Stomach (tissue), 4 donors: ENCODE measurements around the gene LRP1.

Experiments used
- POLR2A ChIP-seq, 4 donors: fragments of 450-650 bp; IDR thresholded peaks; one replicate each; pipeline ENCODE4 v1.6.1; 2016; ENCODE audit warnings: antibody characterized with exemption in 4 of 4, control low read depth in 2 of 4, mild to moderate bottlenecking in 1 of 4, moderate library complexity in 1 of 4
- POLR2AphosphoS5 ChIP-seq, 3 donors: sonication (generic); formaldehyde crosslinking; IDR thresholded peaks; one replicate each; pipeline ENCODE4 v1.6.1; 2016; ENCODE audit warnings: antibody characterized with exemption in 3 of 3
- TF ChIP-seq, protein P1 (sequence below), 7 experiments: fragments of 450-650 bp in 4 of 7; fragments of 200-600 bp in 3 of 7; sonication (generic) in 3 of 7; IDR thresholded peaks; one replicate each; pipeline ENCODE4 v1.5.1; 2016 to 2019; ENCODE audit warnings: antibody characterized with exemption in 7 of 7, control low read depth in 2 of 7, mild to moderate bottlenecking in 1 of 7

DNA sequence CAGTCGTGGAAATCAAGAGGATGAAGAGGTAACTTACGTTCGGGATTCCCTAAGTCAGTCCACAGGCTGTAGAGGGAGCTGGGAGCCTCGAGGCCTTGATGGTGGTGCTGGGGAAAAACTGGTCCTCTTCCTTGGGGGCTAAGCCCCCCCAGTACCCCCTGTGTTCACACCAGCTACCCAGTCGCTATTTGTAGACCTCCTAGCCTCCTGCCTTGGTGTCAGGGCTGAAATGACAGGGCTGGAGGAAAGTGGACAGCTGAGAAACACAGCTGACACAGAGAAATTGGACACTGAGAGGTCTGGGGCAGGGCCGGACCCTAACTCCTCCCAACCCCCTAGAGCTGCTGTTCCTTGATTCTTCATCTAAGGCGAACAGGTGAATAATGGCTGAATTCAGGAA is 122.7 kb downstream of the LRP1 start, which contains the start of gene STAC3:
- TF ChIP-seq, protein P1, sequence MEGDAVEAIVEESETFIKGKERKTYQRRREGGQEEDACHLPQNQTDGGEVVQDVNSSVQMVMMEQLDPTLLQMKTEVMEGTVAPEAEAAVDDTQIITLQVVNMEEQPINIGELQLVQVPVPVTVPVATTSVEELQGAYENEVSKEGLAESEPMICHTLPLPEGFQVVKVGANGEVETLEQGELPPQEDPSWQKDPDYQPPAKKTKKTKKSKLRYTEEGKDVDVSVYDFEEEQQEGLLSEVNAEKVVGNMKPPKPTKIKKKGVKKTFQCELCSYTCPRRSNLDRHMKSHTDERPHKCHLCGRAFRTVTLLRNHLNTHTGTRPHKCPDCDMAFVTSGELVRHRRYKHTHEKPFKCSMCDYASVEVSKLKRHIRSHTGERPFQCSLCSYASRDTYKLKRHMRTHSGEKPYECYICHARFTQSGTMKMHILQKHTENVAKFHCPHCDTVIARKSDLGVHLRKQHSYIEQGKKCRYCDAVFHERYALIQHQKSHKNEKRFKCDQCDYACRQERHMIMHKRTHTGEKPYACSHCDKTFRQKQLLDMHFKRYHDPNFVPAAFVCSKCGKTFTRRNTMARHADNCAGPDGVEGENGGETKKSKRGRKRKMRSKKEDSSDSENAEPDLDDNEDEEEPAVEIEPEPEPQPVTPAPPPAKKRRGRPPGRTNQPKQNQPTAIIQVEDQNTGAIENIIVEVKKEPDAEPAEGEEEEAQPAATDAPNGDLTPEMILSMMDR (IDR thresholded peaks at IDR 0.05) = no peak
- TF ChIP-seq POLR2A (IDR thresholded peaks at IDR 0.05) (no peak), POLR2AphosphoS5 (IDR thresholded peaks at IDR 0.05) (no peak)
